ENCODE results near the gene KCTD12.

DNA sequence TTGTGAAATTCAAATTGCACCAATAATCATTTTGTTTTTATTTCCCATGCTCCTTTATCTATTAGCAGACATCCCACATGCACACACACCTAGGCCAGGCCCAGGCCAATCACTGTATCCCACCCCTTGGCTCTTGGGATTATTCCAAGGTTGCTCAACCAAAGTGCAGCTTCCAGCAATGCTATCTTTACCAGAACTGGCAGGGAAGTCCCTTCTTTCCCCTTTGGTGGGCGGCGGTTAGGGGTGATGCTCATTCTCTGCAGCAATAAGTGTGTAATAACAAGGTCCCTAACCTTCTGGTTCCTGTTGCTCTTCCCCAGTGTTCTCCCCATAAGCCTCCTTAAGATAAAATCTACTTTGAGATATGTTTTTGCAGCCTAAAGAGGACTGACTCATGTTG lies 18.3 kb upstream of the KCTD12 start:
- TF ChIP-seq GATA2 (IDR thresholded peaks at IDR 0.05; ENCODE audit: low read depth, low read length): no peak
- no peak for TF ChIP-seq GATA3 (IDR thresholded peaks at IDR 0.05; ENCODE audit: low read depth, low read length)
